Measurements from ENCODE around the gene KRTAP6-2.

GRCh38 chr21:30623362-30623761 lies 24.7 kb upstream of the KRTAP6-2 start:
- TF ChIP-seq CTCF (IDR thresholded peaks at IDR 0.05) (no peak), POLR2A (IDR thresholded peaks at IDR 0.05) (no peak), EP300 (IDR thresholded peaks at IDR 0.05) (no peak)
